Stimulated activated naive CD8-positive, alpha-beta T cell treated with anti-CD3 and anti-CD28 coated beads, Interleukin-15, amount 100 ng/mL, for 72 hours (primary cell): ENCODE measurements around the gene FCF1.
A peak's percentile ranks its signal among the peaks of the same experiment; 100 is the strongest.

ENCODE experiments used
- ATAC-seq: fragments of 150-1000 bp; cut with Tn5 transposase; 2 replicates; pipeline ENCODE4 v1.10.0; 2021; ENCODE audit warnings: mild to moderate bottlenecking, moderate library complexity
- DNase-seq, 2 donors: peaks; one replicate each; pipeline ENCODE4 v3.0.0; 2021 to 2022
- H3K27ac Mint-ChIP-seq, 2 donors: one replicate each; pipeline ENCODE4 v1.8.0; 2022; ENCODE audit warnings: mild to moderate bottlenecking in 2 of 2, mixed read lengths in 2 of 2, moderate library complexity in 2 of 2
- H3K27me3 Mint-ChIP-seq: one replicate; pipeline ENCODE4 v1.8.0; 2022; ENCODE audit warnings: mixed read lengths
- H3K4me1 Mint-ChIP-seq: one replicate; pipeline ENCODE4 v1.8.0; 2022; ENCODE audit warnings: mild to moderate bottlenecking, mixed read lengths
- H3K4me3 Mint-ChIP-seq, 2 donors: one replicate each; pipeline ENCODE4 v1.8.0; 2022; ENCODE audit warnings: mild to moderate bottlenecking in 2 of 2, mixed read lengths in 2 of 2, moderate library complexity in 1 of 2
- H3K9me3 Mint-ChIP-seq, 2 donors: one replicate each; pipeline ENCODE4 v1.8.0; 2022; ENCODE audit warnings: mixed read lengths in 2 of 2

Gene FCF1, protein sequence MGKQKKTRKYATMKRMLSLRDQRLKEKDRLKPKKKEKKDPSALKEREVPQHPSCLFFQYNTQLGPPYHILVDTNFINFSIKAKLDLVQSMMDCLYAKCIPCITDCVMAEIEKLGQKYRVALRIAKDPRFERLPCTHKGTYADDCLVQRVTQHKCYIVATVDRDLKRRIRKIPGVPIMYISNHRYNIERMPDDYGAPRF

DNA sequence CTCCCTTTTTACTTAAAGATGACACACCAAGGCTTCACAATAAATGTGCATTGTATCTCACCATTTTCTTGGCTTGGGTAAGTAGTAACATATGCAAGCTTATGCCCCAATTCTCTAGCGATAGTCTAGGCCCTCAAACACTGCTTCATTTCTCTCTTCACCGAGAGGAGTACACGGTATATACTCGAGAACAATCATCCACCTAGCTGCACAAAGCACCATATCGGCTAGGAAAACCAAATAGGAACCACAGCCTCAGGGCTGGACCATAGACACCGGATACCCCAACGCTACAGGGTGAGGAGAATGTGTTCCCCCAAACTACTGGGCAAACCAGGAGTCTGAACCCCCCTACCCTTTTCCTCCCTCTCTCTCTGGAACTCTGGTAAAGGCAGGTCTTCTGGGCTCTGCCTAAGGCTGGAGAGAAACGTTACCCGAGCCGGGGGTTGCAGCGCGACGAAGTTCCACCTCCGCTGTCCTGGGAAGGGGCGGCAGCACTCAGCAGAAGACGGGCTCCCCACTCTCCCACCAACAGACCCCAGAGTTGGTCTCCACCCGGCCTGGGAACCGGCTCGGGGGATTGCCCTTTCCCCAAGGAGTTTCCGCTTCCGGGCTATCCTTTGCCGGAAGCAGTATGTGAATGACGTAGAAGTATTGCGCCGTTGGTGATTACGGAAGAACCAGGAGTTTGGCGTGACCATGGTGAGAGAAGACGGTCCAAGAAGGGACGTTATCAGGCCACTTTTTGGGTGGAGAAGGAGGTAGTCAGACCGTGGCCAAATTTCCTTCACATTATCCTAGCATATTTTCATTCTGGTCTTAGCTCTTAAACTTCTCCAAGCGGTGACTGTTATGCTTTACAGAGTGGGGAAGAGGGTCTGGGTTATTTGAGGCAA is at the start of gene FCF1, which contains the start of gene AREL1:
Gene FCF1, plus strand, starts transcription at position 646 of the 896 bp plus-strand sequence. Its CDS starts 54 bp downstream, at position 700.
Gene AREL1, minus strand, starts transcription at position 582 of the 896 bp plus-strand sequence. CDS start 27,465 bp downstream, outside the sequence.
- H3K9me3 Mint-ChIP-seq: no peaks in the 10 kb centered on the region
- peak; percentile 100 for ATAC-seq
- no peaks in the 10 kb centered on the region for H3K27me3 Mint-ChIP-seq
- H3K27ac Mint-ChIP-seq: peak within 1 kb of the TSS; percentile 97 to 99
- H3K4me1 Mint-ChIP-seq: peaks cover 61% of the 10 kb centered on the region
- DNase-seq: peak; percentile 74 to 81
- peak within 1 kb of the TSS; percentile 95 to 100 for H3K4me3 Mint-ChIP-seq

DNA sequence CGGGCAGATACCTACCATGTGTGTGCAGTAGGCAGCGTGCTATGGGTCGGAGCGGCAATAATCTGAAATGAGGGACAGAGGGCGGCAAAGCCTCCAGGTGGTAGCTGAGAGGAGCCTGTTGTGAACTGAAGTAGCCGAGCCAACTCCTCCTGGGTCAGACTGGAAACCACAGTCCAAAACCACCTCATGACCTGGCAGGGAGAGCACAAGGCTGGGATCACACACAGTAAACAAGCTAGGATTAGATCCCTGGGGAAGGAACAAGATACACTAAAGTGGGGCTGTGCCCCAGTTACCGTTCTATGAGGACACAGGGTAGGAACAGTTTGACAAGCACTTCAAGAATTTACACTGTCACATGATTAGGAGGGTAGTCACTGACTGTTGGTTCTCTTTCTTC is 49.1 kb upstream of the FCF1 start:
- DNase-seq (no peak), ATAC-seq (no peak)
- Mint-ChIP-seq H3K9me3 (no peaks in the 10 kb centered on the region), H3K4me3 (no peak overlapping the region), H3K27ac (no peak overlapping the region), H3K4me1 (peaks cover 4% of the 10 kb centered on the region), H3K27me3 (no peaks in the 10 kb centered on the region)

DNA sequence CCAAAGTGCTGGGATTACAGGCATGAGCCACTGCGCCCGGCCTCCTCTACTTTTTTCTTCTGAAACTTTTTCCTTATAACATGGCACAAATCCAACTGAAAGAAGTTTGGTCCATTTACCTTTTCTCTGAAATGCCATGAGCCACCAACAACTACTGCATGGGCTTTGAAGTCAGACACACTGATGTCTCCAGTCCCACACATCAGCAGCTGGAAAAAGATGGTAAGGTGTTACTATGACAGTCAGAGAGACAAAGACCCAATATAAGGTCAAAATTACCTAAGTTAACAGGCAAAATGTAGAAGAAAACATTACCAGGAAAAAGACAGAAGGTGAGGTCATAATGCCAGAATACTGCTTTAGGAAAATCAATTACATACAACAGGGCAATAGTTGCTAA is 48.2 kb upstream of the FCF1 start:
- no peak overlapping the region for H3K27ac Mint-ChIP-seq
- ATAC-seq: no peak
- no peaks in the 10 kb centered on the region for H3K27me3 Mint-ChIP-seq
- peaks cover 4% of the 10 kb centered on the region for H3K4me1 Mint-ChIP-seq
- H3K9me3 Mint-ChIP-seq: no peaks in the 10 kb centered on the region
- DNase-seq: no peak
- H3K4me3 Mint-ChIP-seq: no peak overlapping the region

DNA sequence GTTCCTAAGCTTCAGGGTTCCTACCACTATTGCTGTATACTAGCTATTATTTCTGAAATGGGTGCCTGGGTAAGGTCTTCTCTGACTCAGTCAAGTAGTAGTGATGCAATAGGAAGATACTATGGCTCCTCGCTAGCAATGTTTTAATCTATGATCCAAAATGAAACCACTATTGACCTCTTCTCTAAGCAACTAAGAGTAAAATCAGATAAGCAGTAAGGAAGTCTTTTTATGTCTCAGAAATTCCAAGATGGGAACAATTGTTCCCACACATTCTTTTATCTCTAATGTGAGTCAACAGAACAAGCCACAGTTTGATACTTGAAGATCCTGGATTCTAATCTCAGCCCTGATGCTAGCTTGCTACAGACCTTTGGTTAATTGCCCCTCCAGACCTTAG is 45.2 kb upstream of the FCF1 start:
- Mint-ChIP-seq H3K4me3 (no peak overlapping the region), H3K4me1 (peaks cover 4% of the 10 kb centered on the region), H3K9me3 (no peaks in the 10 kb centered on the region), H3K27me3 (no peaks in the 10 kb centered on the region), H3K27ac (peak overlapping the region; percentile 54 to 93)
- ATAC-seq: peak; percentile 79
- DNase-seq: no peak

DNA sequence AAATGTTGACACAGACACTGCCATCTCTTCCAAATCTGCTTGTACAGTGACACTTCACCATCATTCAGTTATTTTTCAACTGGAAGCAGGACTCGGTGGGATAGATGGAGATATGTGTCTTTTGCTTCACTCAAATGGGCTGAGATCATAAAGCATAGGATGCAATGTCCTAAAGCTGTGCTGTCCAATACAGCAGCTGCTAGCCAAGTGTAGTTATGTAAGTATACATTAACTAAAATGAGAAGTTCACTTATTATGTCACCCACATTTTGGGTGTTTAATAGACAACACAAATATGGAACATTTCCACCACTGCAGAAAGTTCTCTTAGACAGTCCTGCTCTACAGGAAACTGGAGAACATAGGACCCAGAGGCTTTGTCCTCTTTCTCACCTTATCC is 43.7 kb upstream of the FCF1 start:
- no peak for ATAC-seq
- no peaks in the 10 kb centered on the region for H3K27me3 Mint-ChIP-seq
- DNase-seq: no peak
- no peak overlapping the region for H3K4me3 Mint-ChIP-seq
- H3K27ac Mint-ChIP-seq: no peak overlapping the region
- H3K9me3 Mint-ChIP-seq: no peaks in the 10 kb centered on the region
- H3K4me1 Mint-ChIP-seq: peaks cover 4% of the 10 kb centered on the region

DNA sequence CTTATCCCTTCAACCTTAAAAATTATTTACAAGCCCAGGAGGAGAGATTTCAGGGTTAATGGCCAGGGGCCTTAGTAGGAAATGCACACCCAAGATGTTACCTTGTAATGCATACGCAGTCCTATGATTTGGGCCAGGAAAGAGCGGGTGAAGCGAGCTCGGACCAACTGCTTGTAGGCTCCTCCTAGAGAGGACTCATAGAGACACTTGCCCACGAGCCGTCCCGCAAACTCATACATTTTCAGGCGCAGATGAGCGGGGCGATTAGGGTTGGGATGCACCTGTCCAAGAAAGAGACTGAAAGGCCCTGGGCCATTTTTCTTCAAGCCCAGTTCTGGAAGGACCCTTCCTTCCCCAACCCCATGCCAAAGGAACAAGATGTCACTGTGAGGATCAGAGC is 43.1 kb upstream of the FCF1 start:
- Mint-ChIP-seq H3K27me3 (no peaks in the 10 kb centered on the region), H3K9me3 (no peaks in the 10 kb centered on the region), H3K4me1 (peaks cover 4% of the 10 kb centered on the region), H3K27ac (no peak overlapping the region), H3K4me3 (no peak overlapping the region)
- ATAC-seq (no peak), DNase-seq (no peak)

DNA sequence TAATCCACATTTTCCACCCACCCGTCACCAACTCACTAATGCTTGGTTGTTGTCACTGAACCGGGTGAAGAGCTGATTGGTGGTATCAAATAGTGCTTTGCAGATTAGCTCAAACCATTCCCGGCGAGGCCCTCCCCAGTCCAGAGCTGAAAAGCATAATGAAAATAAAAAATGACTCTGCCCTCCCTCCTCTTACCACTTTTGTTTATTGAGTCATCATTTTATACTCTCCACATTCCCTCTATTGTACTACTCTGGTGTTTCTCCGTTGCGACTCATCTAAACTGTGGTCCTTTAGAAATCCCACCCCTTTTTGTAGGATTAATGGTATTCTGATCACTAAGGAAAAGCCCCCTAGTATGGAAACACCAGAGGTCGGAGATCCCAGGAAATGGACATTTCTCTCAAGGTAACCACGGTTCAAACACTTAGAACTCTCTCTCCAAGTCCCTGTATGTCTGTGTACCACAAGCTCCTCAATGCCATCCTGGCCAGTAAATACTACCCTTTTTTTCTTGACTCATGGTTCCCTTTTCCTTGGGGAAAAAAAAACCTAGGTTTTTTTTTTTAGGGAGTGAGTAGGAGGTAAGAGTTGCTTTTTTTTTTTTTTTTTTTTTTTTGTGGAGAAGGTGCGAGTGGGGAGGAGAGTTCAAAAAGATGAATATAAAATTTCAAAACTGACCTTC is 42.1 kb upstream of the FCF1 start:
- Mint-ChIP-seq H3K9me3 (no peaks in the 10 kb centered on the region), H3K4me3 (no peak overlapping the region), H3K4me1 (peaks cover 4% of the 10 kb centered on the region), H3K27ac (no peak overlapping the region), H3K27me3 (no peaks in the 10 kb centered on the region)
- DNase-seq (no peak), ATAC-seq (no peak)

DNA sequence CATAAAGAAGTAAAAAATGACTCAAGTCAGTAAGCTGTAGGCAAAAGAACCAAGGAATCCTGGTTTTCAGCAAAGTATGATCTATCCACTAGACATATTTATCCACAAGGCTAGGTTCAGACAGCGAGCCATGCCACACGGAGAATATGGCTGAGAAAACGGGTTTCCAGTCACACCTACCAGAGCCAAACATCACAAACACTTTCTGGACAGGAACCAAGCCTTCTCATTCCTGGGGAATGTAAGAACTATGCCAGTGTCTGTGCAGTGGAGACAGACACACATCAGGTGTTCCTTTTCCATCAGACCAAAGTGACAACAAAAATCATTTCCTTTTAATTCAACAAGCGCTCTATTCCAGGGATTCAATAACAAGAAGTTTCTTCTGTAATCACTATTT is 41.2 kb upstream of the FCF1 start:
- Mint-ChIP-seq H3K9me3 (no peaks in the 10 kb centered on the region), H3K4me1 (peaks cover 4% of the 10 kb centered on the region), H3K27ac (no peak overlapping the region), H3K27me3 (no peaks in the 10 kb centered on the region), H3K4me3 (no peak overlapping the region)
- ATAC-seq (no peak), DNase-seq (no peak)

DNA sequence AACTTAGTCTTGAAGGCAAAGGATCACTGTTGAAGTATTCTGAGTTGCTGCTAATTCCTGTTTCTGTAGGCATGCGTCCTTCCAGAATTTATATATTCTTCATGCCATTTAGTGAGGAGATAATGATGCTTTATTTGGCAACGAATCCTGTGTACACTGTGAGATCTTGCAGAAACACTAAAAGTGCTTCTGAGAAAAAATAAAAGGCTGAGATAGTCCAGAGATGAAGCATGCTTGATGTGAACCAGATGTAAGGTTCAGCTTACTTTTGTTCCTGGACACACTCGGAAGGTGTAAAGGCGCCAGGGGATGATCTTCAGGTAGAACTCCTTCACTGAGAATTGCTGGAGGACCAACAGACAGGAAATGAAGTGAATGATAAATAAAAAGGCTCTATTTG is 39.2 kb upstream of the FCF1 start:
- DNase-seq (no peak), ATAC-seq (no peak)
- Mint-ChIP-seq H3K4me3 (no peak overlapping the region), H3K4me1 (no peaks in the 10 kb centered on the region), H3K9me3 (no peaks in the 10 kb centered on the region), H3K27me3 (no peaks in the 10 kb centered on the region), H3K27ac (no peak overlapping the region)

DNA sequence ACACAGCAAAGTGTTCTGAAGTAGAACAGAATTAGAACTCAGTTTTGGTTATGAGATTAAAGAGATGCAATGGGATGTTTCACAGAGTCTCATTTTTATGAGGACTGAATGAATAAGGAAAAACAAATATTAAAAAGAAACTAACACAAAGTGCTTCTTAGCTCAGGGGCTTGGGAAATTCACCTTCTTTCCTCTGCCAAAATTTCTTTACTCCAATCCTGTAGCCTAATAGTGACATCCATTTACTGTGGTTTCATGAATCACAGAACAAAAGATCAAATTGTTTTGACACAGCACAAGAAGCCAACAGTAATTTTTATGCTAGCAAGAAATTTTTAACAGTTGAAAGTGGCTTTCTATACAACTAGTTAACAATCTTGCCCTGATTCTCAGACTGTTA is 37.7 kb upstream of the FCF1 start:
- Mint-ChIP-seq H3K4me1 (no peaks in the 10 kb centered on the region), H3K27ac (no peak overlapping the region), H3K9me3 (no peaks in the 10 kb centered on the region), H3K27me3 (no peaks in the 10 kb centered on the region), H3K4me3 (no peak overlapping the region)
- DNase-seq (no peak), ATAC-seq (no peak)

DNA sequence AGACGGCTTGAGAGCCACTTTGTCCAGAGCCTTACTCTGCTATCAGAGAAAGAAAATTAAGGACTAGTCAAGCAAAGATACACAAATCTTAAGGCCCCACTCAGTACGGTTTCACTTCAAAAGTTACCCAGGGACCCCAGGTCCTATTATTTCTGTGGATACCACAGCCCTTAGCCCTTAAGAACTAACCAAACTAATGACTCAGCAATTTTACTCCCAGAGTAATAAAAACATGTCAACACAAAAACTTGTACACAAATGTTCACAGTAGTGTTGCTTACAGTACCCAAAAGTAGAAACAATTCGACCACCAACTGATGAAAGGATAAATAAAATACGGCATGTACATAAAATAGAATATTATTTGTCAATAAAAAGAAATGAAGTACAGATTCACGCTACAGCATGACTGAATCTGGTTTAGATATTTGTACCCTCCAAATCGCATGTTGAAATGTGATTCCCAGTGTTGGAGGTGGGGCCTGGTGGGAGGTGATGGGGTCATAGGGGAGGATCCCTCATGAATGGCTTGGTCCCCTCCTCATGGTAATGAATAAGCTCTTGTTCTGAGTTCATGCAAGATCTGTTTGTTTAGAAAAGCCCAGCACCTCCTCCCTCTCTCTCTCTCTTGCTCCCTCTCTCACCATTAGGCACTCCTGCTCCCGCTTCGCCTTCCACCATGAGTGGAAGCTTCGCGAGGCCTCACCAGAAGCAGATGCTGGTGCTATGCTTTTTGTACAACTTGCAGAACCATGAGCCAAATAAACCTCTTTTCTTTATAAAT is 30.6 kb upstream of the FCF1 start:
- Mint-ChIP-seq H3K27ac (no peak overlapping the region), H3K9me3 (no peaks in the 10 kb centered on the region), H3K27me3 (no peaks in the 10 kb centered on the region), H3K4me1 (peaks cover 22% of the 10 kb centered on the region), H3K4me3 (no peak overlapping the region)
- ATAC-seq (no peak), DNase-seq (no peak)

DNA sequence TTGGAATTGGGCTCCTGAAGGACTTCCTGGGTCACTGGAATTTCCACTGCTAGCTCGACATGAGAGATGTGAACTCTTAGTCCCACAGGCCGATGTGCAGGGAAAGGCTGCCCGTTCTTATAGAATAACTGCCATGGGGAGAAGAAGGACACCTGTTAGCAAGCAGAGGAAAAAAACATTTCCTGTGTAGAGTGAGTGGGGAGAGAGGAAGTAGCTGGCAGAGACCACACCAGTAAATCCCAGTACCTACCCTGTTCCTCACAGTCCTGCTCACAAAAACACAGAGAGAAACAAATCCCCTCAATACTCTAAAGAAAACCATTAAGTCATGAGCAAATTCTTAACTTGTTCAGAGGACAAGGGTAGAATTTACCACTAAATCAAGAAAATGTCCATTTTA is 29.5 kb upstream of the FCF1 start:
- H3K27ac Mint-ChIP-seq: no peak overlapping the region
- H3K27me3 Mint-ChIP-seq: no peaks in the 10 kb centered on the region
- H3K4me3 Mint-ChIP-seq: no peak overlapping the region
- no peaks in the 10 kb centered on the region for H3K9me3 Mint-ChIP-seq
- ATAC-seq: no peak
- peaks cover 22% of the 10 kb centered on the region for H3K4me1 Mint-ChIP-seq
- no peak for DNase-seq

DNA sequence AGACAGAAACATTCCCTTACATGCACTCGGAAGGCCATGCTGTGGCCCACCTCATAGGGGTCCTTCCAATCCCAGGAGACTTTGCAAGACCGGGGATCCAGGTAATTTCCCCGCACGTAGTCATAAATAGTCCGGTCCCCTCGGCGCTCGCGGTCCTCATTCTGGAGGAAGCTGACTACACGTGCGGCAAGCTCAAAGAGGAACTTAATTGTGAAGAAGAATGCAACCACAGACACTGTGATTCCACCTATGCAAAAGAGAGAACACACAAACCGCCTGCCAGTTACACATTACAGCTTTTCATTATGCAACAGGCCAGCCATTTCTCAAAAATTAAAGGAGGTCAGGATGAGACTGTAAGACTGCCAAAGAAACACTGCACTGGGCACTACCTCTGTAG is 28.5 kb upstream of the FCF1 start:
- DNase-seq: peak in 1 of 2 donors; percentile 11
- Mint-ChIP-seq H3K9me3 (no peaks in the 10 kb centered on the region), H3K4me3 (no peak overlapping the region), H3K4me1 (peaks cover 22% of the 10 kb centered on the region), H3K27me3 (no peaks in the 10 kb centered on the region), H3K27ac (no peak overlapping the region)
- peak; percentile 76 for ATAC-seq

DNA sequence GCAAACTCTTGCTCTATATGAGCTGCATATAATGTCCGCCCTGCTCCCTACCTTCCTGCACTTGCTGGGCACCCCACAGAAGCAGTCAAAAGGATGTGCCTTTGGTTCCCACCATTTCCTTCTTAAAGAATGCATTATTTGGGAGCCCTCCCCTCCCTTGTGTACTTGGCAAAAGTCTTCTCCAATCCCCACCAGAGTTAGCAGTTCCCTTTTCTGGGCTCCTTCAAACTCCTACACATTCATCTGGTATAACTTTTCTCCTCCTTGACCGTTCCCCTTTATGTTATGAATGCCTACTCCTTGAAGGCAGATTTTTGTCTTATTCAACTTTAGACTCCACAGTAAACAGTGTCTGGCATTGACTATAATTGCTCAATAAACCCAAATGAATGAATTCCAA is 27.9 kb upstream of the FCF1 start:
- no peak overlapping the region for H3K4me3 Mint-ChIP-seq
- ATAC-seq (no peak), DNase-seq (no peak)
- H3K9me3 Mint-ChIP-seq: no peaks in the 10 kb centered on the region
- H3K27me3 Mint-ChIP-seq: no peaks in the 10 kb centered on the region
- H3K4me1 Mint-ChIP-seq: peaks cover 22% of the 10 kb centered on the region
- H3K27ac Mint-ChIP-seq: peak overlapping the region in 1 of 2 donors; percentile 1

DNA sequence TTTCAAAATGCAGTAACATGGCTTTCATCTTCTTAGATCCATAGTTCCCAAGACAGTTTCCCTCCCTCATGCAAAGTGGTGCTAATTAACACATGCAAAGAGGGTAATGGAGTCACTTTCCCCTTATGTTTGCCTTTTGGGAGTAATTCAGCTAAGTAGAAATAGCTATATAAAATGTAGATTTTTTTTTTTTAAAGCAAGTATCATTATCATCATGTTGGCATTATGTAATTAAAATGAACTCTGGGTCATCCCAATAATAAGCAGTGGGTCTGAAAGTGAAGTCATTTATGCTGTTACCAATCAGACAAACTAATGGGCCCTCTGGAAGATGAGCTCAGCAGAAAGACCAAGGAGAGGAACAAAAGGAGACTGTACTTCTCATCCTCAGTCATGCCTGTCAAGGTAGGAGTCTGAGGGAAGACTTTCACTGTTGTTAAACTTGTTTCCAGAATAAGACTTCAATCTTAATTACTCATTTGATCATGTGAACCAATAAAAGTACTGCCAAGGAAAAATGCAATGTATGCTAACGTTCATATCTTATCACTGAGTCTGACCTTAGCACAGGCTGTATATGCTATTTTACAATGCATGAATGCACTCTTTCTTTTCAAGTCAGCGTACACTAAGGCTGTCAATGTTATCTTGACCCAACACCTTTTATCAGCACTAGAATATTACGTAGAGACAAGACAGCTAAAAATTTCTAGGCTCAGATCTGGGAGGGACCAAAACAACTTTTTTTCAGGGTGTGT is 26.8 kb upstream of the FCF1 start:
- Mint-ChIP-seq H3K4me1 (peaks cover 22% of the 10 kb centered on the region), H3K27ac (peak overlapping the region in 1 of 2 donors; percentile 49), H3K9me3 (no peaks in the 10 kb centered on the region), H3K27me3 (no peaks in the 10 kb centered on the region), H3K4me3 (no peak overlapping the region)
- DNase-seq: no peak
- ATAC-seq: no peak
